ENCODE measurements around the gene ADRA2B. TPM values are rescaled to one million over a fixed set of nuclear protein-coding genes. Genes with fewer than 3 reads are reported as not detected.

ADRA2B gene
- total RNA-seq, 1 experiment from 2014 or later, result 4.7 TPM

DNA sequence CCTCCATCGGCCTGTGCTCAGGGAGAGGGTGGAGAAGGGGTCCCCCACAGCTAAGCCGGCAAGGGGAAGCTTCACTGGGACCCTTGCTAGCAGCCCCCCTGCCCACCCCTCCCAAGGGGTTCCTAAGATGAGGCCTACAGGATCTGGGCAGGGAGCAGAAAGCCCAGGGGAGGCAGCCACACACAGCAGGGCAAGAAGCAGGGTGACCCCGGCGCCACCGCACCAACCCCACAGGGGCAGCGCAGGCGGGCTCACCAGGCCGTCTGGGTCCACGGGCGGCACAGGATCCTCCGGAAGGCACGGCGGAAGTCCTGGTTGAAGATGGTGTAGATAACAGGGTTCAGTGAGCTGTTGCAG is 1.8 kb downstream of the ADRA2B start:
- H3K36me3 Mint-ChIP-seq, result no peaks in the 10 kb centered on the region
- peaks cover 22% of the 10 kb centered on the region for H3K4me1 Mint-ChIP-seq
- ATAC-seq (no peak), DNase-seq (ENCODE audit: low spot score) (no peak)
- H3K27me3 Mint-ChIP-seq (ENCODE audit: low read depth), result peaks cover 37% of the 10 kb centered on the region
- H3K27ac Mint-ChIP-seq, result no peak overlapping the region
- ChIA-PET CTCF (interaction anchor here (1.2 to 4.3 kb wide), 4 partner anchors 16 to 59 kb away, joined by 3 to 36 read pairs (median 10); no protein-coding TSS in a partner anchor), POLR2A (no interaction called here)
- TF ChIP-seq, protein P1, sequence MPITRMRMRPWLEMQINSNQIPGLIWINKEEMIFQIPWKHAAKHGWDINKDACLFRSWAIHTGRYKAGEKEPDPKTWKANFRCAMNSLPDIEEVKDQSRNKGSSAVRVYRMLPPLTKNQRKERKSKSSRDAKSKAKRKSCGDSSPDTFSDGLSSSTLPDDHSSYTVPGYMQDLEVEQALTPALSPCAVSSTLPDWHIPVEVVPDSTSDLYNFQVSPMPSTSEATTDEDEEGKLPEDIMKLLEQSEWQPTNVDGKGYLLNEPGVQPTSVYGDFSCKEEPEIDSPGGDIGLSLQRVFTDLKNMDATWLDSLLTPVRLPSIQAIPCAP (CRISPR knock-in tag; IDR thresholded peaks at IDR 0.05), result no peak
- TF ChIP-seq, protein P2, sequence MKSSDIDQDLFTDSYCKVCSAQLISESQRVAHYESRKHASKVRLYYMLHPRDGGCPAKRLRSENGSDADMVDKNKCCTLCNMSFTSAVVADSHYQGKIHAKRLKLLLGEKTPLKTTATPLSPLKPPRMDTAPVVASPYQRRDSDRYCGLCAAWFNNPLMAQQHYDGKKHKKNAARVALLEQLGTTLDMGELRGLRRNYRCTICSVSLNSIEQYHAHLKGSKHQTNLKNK (CRISPR knock-in tag; IDR thresholded peaks at IDR 0.05), result no peak
- TF ChIP-seq ZNF423 (CRISPR knock-in tag; IDR thresholded peaks at IDR 0.05) (no peak), MYBL2 (CRISPR knock-in tag; IDR thresholded peaks at IDR 0.05) (no peak), ZNF138 (CRISPR knock-in tag; conservative IDR thresholded peaks at IDR 0.05) (no peak)
- TF ChIP-seq, protein P3, sequence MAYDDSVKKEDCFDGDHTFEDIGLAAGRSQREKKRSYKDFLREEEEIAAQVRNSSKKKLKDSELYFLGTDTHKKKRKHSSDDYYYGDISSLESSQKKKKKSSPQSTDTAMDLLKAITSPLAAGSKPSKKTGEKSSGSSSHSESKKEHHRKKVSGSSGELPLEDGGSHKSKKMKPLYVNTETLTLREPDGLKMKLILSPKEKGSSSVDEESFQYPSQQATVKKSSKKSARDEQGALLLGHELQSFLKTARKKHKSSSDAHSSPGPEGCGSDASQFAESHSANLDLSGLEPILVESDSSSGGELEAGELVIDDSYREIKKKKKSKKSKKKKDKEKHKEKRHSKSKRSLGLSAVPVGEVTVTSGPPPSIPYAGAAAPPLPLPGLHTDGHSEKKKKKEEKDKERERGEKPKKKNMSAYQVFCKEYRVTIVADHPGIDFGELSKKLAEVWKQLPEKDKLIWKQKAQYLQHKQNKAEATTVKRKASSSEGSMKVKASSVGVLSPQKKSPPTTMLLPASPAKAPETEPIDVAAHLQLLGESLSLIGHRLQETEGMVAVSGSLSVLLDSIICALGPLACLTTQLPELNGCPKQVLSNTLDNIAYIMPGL (CRISPR knock-in tag; IDR thresholded peaks at IDR 0.05), result no peak
- TF ChIP-seq, protein P4, sequence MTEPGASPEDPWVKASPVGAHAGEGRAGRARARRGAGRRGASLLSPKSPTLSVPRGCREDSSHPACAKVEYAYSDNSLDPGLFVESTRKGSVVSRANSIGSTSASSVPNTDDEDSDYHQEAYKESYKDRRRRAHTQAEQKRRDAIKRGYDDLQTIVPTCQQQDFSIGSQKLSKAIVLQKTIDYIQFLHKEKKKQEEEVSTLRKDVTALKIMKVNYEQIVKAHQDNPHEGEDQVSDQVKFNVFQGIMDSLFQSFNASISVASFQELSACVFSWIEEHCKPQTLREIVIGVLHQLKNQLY (CRISPR knock-in tag; IDR thresholded peaks at IDR 0.05), result no peak
- TF ChIP-seq, protein P5, sequence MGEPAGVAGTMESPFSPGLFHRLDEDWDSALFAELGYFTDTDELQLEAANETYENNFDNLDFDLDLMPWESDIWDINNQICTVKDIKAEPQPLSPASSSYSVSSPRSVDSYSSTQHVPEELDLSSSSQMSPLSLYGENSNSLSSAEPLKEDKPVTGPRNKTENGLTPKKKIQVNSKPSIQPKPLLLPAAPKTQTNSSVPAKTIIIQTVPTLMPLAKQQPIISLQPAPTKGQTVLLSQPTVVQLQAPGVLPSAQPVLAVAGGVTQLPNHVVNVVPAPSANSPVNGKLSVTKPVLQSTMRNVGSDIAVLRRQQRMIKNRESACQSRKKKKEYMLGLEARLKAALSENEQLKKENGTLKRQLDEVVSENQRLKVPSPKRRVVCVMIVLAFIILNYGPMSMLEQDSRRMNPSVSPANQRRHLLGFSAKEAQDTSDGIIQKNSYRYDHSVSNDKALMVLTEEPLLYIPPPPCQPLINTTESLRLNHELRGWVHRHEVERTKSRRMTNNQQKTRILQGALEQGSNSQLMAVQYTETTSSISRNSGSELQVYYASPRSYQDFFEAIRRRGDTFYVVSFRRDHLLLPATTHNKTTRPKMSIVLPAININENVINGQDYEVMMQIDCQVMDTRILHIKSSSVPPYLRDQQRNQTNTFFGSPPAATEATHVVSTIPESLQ (CRISPR knock-in tag; IDR thresholded peaks at IDR 0.05), result no peak
- no peaks in the 10 kb centered on the region for H3K9me3 Mint-ChIP-seq
- no peak overlapping the region; the same call in 1 of the 2 replicates for H3K4me3 Mint-ChIP-seq

DNA sequence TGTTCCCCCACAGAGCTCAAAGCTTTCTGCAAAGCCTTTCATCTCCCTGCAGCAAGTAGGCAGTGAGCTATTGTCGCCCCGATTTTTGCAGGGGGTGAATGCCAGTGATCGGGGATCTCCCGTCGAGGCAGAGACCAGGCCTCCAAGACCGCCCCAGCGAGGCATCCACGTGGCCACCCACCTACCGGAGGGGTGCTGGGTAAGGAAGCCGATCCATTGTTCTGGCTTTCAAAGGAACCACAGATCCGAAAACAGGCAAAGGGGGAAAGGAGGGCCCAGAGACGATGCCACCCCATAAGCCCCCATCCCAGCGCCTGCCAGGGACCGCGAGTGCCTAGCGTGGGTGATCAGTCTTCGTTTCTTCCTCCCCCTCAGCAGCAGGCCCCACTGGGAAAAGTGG is 2.4 kb downstream of the ADRA2B start:
- Mint-ChIP-seq H3K4me3 (no peak overlapping the region), H3K9me3 (no peaks in the 10 kb centered on the region), H3K36me3 (no peaks in the 10 kb centered on the region), H3K27ac (no peak overlapping the region), H3K4me1 (peaks cover 28% of the 10 kb centered on the region), H3K27me3 (ENCODE audit: low read depth) (peaks cover 31% of the 10 kb centered on the region)
- ATAC-seq (no peak), DNase-seq (ENCODE audit: low spot score) (no peak)
- ChIA-PET CTCF (interaction anchor here (0.6 to 2.8 kb wide), 23 partner anchors 9 to 278 kb away, joined by 3 to 20 read pairs (median 5); partner anchors contain the start of gene ASTL), POLR2A (no interaction called here)
- TF ChIP-seq IRF2 (CRISPR knock-in tag; IDR thresholded peaks at IDR 0.05; ENCODE audit: borderline replicate concordance, low read depth) (no peak), RORB (CRISPR knock-in tag; IDR thresholded peaks at IDR 0.05) (no peak), CREB1 (CRISPR knock-in tag; IDR thresholded peaks at IDR 0.05) (no peak), FOXJ3 (CRISPR knock-in tag; IDR thresholded peaks at IDR 0.05; ENCODE audit: borderline replicate concordance) (no peak), MXD4 (CRISPR knock-in tag; IDR thresholded peaks at IDR 0.05; ENCODE audit: borderline replicate concordance) (no peak), GRHL2 (CRISPR knock-in tag; IDR thresholded peaks at IDR 0.05; ENCODE audit: insufficient replicate concordance, severe bottlenecking) (no peak), MYBL2 (CRISPR knock-in tag; IDR thresholded peaks at IDR 0.05) (no peak), NFATC4 (CRISPR knock-in tag; IDR thresholded peaks at IDR 0.05) (no peak), CREM (CRISPR knock-in tag; IDR thresholded peaks at IDR 0.05) (no peak), ATF1 (CRISPR knock-in tag; IDR thresholded peaks at IDR 0.05) (no peak)
- TF ChIP-seq, protein P6, sequence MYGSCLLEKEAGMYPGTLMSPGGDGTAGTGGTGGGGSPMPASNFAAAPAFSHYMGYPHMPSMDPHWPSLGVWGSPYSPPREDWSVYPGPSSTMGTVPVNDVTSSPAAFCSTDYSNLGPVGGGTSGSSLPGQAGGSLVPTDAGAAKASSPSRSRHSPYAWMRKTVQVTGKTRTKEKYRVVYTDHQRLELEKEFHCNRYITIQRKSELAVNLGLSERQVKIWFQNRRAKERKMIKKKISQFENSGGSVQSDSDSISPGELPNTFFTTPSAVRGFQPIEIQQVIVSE (CRISPR knock-in tag; IDR thresholded peaks at IDR 0.05; ENCODE audit: borderline replicate concordance), result no peak
- TF ChIP-seq, protein P7, sequence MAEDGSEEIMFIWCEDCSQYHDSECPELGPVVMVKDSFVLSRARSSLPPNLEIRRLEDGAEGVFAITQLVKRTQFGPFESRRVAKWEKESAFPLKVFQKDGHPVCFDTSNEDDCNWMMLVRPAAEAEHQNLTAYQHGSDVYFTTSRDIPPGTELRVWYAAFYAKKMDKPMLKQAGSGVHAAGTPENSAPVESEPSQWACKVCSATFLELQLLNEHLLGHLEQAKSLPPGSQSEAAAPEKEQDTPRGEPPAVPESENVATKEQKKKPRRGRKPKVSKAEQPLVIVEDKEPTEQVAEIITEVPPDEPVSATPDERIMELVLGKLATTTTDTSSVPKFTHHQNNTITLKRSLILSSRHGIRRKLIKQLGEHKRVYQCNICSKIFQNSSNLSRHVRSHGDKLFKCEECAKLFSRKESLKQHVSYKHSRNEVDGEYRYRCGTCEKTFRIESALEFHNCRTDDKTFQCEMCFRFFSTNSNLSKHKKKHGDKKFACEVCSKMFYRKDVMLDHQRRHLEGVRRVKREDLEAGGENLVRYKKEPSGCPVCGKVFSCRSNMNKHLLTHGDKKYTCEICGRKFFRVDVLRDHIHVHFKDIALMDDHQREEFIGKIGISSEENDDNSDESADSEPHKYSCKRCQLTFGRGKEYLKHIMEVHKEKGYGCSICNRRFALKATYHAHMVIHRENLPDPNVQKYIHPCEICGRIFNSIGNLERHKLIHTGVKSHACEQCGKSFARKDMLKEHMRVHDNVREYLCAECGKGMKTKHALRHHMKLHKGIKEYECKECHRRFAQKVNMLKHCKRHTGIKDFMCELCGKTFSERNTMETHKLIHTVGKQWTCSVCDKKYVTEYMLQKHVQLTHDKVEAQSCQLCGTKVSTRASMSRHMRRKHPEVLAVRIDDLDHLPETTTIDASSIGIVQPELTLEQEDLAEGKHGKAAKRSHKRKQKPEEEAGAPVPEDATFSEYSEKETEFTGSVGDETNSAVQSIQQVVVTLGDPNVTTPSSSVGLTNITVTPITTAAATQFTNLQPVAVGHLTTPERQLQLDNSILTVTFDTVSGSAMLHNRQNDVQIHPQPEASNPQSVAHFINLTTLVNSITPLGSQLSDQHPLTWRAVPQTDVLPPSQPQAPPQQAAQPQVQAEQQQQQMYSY (CRISPR knock-in tag; IDR thresholded peaks at IDR 0.05), result no peak
- TF ChIP-seq, protein P8, sequence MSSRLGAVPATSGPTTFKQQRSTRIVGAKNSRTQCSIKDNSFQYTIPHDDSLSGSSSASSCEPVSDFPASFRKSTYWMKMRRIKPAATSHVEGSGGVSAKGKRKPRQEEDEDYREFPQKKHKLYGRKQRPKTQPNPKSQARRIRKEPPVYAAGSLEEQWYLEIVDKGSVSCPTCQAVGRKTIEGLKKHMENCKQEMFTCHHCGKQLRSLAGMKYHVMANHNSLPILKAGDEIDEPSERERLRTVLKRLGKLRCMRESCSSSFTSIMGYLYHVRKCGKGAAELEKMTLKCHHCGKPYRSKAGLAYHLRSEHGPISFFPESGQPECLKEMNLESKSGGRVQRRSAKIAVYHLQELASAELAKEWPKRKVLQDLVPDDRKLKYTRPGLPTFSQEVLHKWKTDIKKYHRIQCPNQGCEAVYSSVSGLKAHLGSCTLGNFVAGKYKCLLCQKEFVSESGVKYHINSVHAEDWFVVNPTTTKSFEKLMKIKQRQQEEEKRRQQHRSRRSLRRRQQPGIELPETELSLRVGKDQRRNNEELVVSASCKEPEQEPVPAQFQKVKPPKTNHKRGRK (CRISPR knock-in tag; IDR thresholded peaks at IDR 0.05; ENCODE audit: borderline replicate concordance), result no peak
- TF ChIP-seq, protein P9, sequence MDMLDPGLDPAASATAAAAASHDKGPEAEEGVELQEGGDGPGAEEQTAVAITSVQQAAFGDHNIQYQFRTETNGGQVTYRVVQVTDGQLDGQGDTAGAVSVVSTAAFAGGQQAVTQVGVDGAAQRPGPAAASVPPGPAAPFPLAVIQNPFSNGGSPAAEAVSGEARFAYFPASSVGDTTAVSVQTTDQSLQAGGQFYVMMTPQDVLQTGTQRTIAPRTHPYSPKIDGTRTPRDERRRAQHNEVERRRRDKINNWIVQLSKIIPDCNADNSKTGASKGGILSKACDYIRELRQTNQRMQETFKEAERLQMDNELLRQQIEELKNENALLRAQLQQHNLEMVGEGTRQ (CRISPR knock-in tag; IDR thresholded peaks at IDR 0.05), result no peak

Measured in WTC11 (cell line).